DOHH2 (cell line): ENCODE results near the gene SEC61B.

Experiments
- H3F3A ChIP-seq: fragments of 200-600 bp; sonication (generic), shearing (Covaris generic); 2 replicates; pipeline ENCODE4 v1.6.0; 2016; ENCODE audit warnings: antibody characterized with exemption, mild to moderate bottlenecking; ENCODE audit not compliant: control insufficient read depth, insufficient read depth
- H3K27ac ChIP-seq: fragments of 200-600 bp; sonication (generic); 2 replicates; pipeline ENCODE4 v1.5.1; 2014; ENCODE audit warnings: low read depth, mild to moderate bottlenecking, low read length, moderate library complexity
- H3K27me3 ChIP-seq: fragments of 200-600 bp; sonication (generic); 2 replicates; pipeline ENCODE4 v1.6.1; 2014; ENCODE audit warnings: mild to moderate bottlenecking, low read length, mixed read lengths; ENCODE audit not compliant: control insufficient read depth
- H3K36me3 ChIP-seq: fragments of 200-600 bp; sonication (generic); 2 replicates; pipeline ENCODE4 v1.6.1; 2014; ENCODE audit warnings: mild to moderate bottlenecking, low read length, moderate library complexity, mixed read lengths; ENCODE audit not compliant: control insufficient read depth
- H3K4me1 ChIP-seq: fragments of 200-600 bp; sonication (generic); 2 replicates; pipeline ENCODE4 v1.6.1; 2014; ENCODE audit warnings: mild to moderate bottlenecking, low read length, mixed read lengths; ENCODE audit not compliant: control insufficient read depth
- H3K4me2 ChIP-seq: fragments of 200-600 bp; sonication (generic); 2 replicates; pipeline ENCODE4 v1.6.0; 2014; ENCODE audit warnings: mild to moderate bottlenecking, low read length, moderate library complexity
- H3K4me3 ChIP-seq: fragments of 200-600 bp; sonication (generic); 2 replicates; pipeline ENCODE4 v1.5.1; 2014; ENCODE audit warnings: mild to moderate bottlenecking, low read length, mixed read lengths
- H3K79me2 ChIP-seq: fragments of 200-600 bp; sonication (generic); 2 replicates; pipeline ENCODE4 v1.6.1; 2014; ENCODE audit warnings: mild to moderate bottlenecking, low read length, mixed read lengths; ENCODE audit not compliant: control insufficient read depth
- H3K9me2 ChIP-seq: fragments of 200-600 bp; sonication (generic); replicated peaks from 2 replicates; pipeline ENCODE4 v1.6.1; 2014; ENCODE audit warnings: mild to moderate bottlenecking, low read length, mixed read lengths; ENCODE audit not compliant: control insufficient read depth
- H3K9me3 ChIP-seq: fragments of 200-600 bp; sonication (generic); 2 replicates; pipeline ENCODE4 v1.6.1; 2014; ENCODE audit warnings: antibody characterized with exemption, low read length, mixed read lengths; ENCODE audit not compliant: control insufficient read depth, insufficient read depth
- H4K20me1 ChIP-seq: fragments of 200-600 bp; sonication (generic); 2 replicates; pipeline ENCODE4 v1.6.0; 2014; ENCODE audit warnings: low read depth, mild to moderate bottlenecking, antibody characterized with exemption, low read length, moderate library complexity; ENCODE audit not compliant: control insufficient read depth, insufficient read depth
- CTCF ChIP-seq: fragments of 200-600 bp; sonication (generic); IDR thresholded peaks from one replicate; pipeline ENCODE4 v1.5.1; 2014; ENCODE audit warnings: antibody characterized with exemption, mild to moderate bottlenecking, low read depth, low read length; ENCODE audit not compliant: poor library complexity, severe bottlenecking
- EZH2phosphoT487 ChIP-seq: fragments of 200-600 bp; sonication (generic); IDR thresholded peaks from 2 replicates; pipeline ENCODE4 v1.6.1; 2017; ENCODE audit warnings: borderline replicate concordance, mild to moderate bottlenecking, antibody characterized with exemption, low read length, moderate library complexity, mixed read lengths

SEC61B gene

GRCh38 chr9:99177576-99178366 lies 44.3 kb upstream of the SEC61B start:
- TF ChIP-seq EZH2phosphoT487 (no peak), CTCF (no peak)
- Histone ChIP-seq H3K9me2 (no peaks in the 10 kb centered on the region), H3K27me3 (no peaks in the 10 kb centered on the region), H3K9me3 (no peaks in the 10 kb centered on the region), H3K4me3 (no peak overlapping the region), H3K27ac (0 out of 2 replicates have a peak overlapping the region, but pooled peaks have one; percentile 19), H4K20me1 (no peaks in the 10 kb centered on the region), H3K4me2 (no peak overlapping the region), H3K36me3 (no peaks in the 10 kb centered on the region), H3K4me1 (peaks cover 63% of the 10 kb centered on the region), H3K79me2 (no peaks in the 10 kb centered on the region), H3F3A (no peaks in the 10 kb centered on the region)

GRCh38 chr9:99178912-99179872 lies 42.9 kb upstream of the SEC61B start:
- Histone ChIP-seq H3K4me2 (no peak overlapping the region), H3K4me1 (peaks cover 65% of the 10 kb centered on the region), H3K36me3 (no peaks in the 10 kb centered on the region)

GRCh38 chr9:99180199-99180598 lies 41.9 kb upstream of the SEC61B start:
- H3K9me3 ChIP-seq: no peaks in the 10 kb centered on the region
- no peaks in the 10 kb centered on the region for H3F3A ChIP-seq
- H3K4me1 ChIP-seq: peaks cover 69% of the 10 kb centered on the region
- H3K27me3 ChIP-seq: no peaks in the 10 kb centered on the region
- H3K4me3 ChIP-seq: no peak overlapping the region
- no peaks in the 10 kb centered on the region for H4K20me1 ChIP-seq
- H3K4me2 ChIP-seq: no peak overlapping the region
- TF ChIP-seq CTCF (no peak), EZH2phosphoT487 (no peak)
- no peaks in the 10 kb centered on the region for H3K36me3 ChIP-seq
- H3K9me2 ChIP-seq: no peaks in the 10 kb centered on the region
- no peak overlapping the region for H3K27ac ChIP-seq
- no peaks in the 10 kb centered on the region for H3K79me2 ChIP-seq

More at GRCh38 chr9:99178912-99179872, 42.9 kb upstream of the SEC61B start:
- Histone ChIP-seq H4K20me1 (no peaks in the 10 kb centered on the region), H3K4me3 (no peak overlapping the region), H3K27me3 (no peaks in the 10 kb centered on the region), H3F3A (no peaks in the 10 kb centered on the region), H3K9me2 (no peaks in the 10 kb centered on the region), H3K27ac (no peak overlapping the region), H3K9me3 (no peaks in the 10 kb centered on the region), H3K79me2 (no peaks in the 10 kb centered on the region)
- no peak for TF ChIP-seq EZH2phosphoT487
- no peak for TF ChIP-seq CTCF
